Spleen (tissue), 7 donors: ENCODE results near the gene SDK1.

Source experiments
- CTCF ChIP-seq, 11 experiments: fragments of 200-600 bp in 7 of 11; fragments of 450-650 bp in 4 of 11; sonication (generic) in 4 of 11; IDR thresholded peaks in 8 of 11; conservative IDR thresholded peaks in 3 of 11; 1 replicate in 7 of 11; 2 replicates in 4 of 11; pipeline versions ENCODE4 v1.4.0 to v1.8.0; 2016 to 2021; ENCODE audit warnings: antibody characterized with exemption in 11 of 11, inconsistent platforms in 4 of 11, mild to moderate bottlenecking in 1 of 11
- POLR2AphosphoS5 ChIP-seq, 3 donors: sonication (generic); formaldehyde crosslinking; IDR thresholded peaks; one replicate each; pipeline ENCODE4 v1.5.1; 2017; ENCODE audit warnings: antibody characterized with exemption in 3 of 3
- donor health status: DM: no; HTN: no; CAD: no; lungs with moderate emphysema.
- donor health status: DM: no; HTN: no; CAD: no.
- donor health status: DM: no; HTN: no; CAD: no.

GRCh38 chr7:4249241-4249640 lies 948.2 kb downstream of the SDK1 start:
- TF ChIP-seq CTCF (IDR thresholded peaks at IDR 0.05 in 8 of 11, conservative IDR thresholded peaks at IDR 0.05 in 3 of 11) (no peak), POLR2AphosphoS5 (IDR thresholded peaks at IDR 0.05) (no peak)
